IMR-90 (cell line): ENCODE data around the gene FOXP1.

Experiments used
- BHLHE40 ChIP-seq: fragments of 150-350 bp; IDR thresholded peaks from 2 replicates; pipeline ENCODE4 v1.6.1; 2016; ENCODE audit warnings: mild to moderate bottlenecking, low read depth, low read length
- CEBPB ChIP-seq: IDR thresholded peaks from 2 replicates; pipeline ENCODE4 v1.6.1; 2012; ENCODE audit warnings: low read depth, low read length, improper control_type of control experiment
- CHD1 ChIP-seq: IDR thresholded peaks from 2 replicates; pipeline ENCODE4 v1.6.1; 2012; ENCODE audit warnings: low read depth, low read length, improper control_type of control experiment
- CTCF ChIP-seq: conservative IDR thresholded peaks from 2 replicates; pipeline ENCODE4 v1.5.1; 2012; ENCODE audit warnings: mild to moderate bottlenecking, low read depth, low read length, improper control_type of control experiment
- ELK1 ChIP-seq: fragments of 150-350 bp; IDR thresholded peaks from 2 replicates; pipeline ENCODE4 v1.6.1; 2016; ENCODE audit warnings: low read depth, mild to moderate bottlenecking, low read length, moderate library complexity, borderline replicate concordance
- FOS ChIP-seq: fragments of 150-350 bp; IDR thresholded peaks from 2 replicates; pipeline ENCODE4 v1.6.1; 2016; ENCODE audit warnings: low read depth, low read length
- MAFK ChIP-seq: IDR thresholded peaks from 2 replicates; pipeline ENCODE4 v1.6.1; 2012; ENCODE audit warnings: low read depth, low read length, improper control_type of control experiment
- MAZ ChIP-seq: IDR thresholded peaks from 2 replicates; pipeline ENCODE4 v1.6.1; 2012; ENCODE audit warnings: low read depth, mild to moderate bottlenecking, low read length, improper control_type of control experiment, moderate library complexity, borderline replicate concordance
- MXI1 ChIP-seq: IDR thresholded peaks from 2 replicates; pipeline ENCODE4 v1.6.1; 2012; ENCODE audit warnings: low read depth, mild to moderate bottlenecking, low read length, moderate library complexity, borderline replicate concordance
- NFE2L2 ChIP-seq: fragments of 150-350 bp; IDR thresholded peaks from 2 replicates; pipeline ENCODE4 v1.6.1; 2016; ENCODE audit warnings: low read depth, mild to moderate bottlenecking, low read length
- POLR2A ChIP-seq: IDR thresholded peaks from 2 replicates; pipeline ENCODE4 v1.6.1; 2012; ENCODE audit warnings: mild to moderate bottlenecking, low read depth, low read length
- RCOR1 ChIP-seq: IDR thresholded peaks from 2 replicates; pipeline ENCODE4 v1.6.1; 2012; ENCODE audit warnings: mild to moderate bottlenecking, low read length, improper control_type of control experiment; ENCODE audit not compliant: insufficient replicate concordance
- RFX5 ChIP-seq: IDR thresholded peaks from 2 replicates; pipeline ENCODE4 v1.8.0; 2012; ENCODE audit warnings: low read depth, mild to moderate bottlenecking, low read length, moderate library complexity
- SMC3 ChIP-seq: fragments of 150-350 bp; IDR thresholded peaks from 2 replicates; pipeline ENCODE4 v1.6.1; 2016; ENCODE audit warnings: low read depth, mild to moderate bottlenecking, antibody characterized with exemption, low read length, moderate library complexity

GRCh38 chr3:71303627-71304200 lies 279.8 kb downstream of the FOXP1 start:
- TF ChIP-seq CTCF: no peak
- TF ChIP-seq RFX5: no peak
- TF ChIP-seq SMC3: no peak
- TF ChIP-seq CEBPB: no peak
- no peak for TF ChIP-seq FOS
- TF ChIP-seq MXI1: no peak
- no peak for TF ChIP-seq NFE2L2
- no peak for TF ChIP-seq CHD1
- no peak for TF ChIP-seq ELK1
- no peak for TF ChIP-seq POLR2A
- TF ChIP-seq MAFK: no peak
- TF ChIP-seq BHLHE40: no peak
- TF ChIP-seq RCOR1: no peak
- TF ChIP-seq MAZ: no peak
